ENCODE measurements around the gene SZRD1. TPM values are rescaled to one million over a fixed set of nuclear protein-coding genes. Genes with fewer than 3 reads are reported as not detected.

The SZRD1 gene
- total RNA-seq, 1 donor from 2014 or later: 119 TPM

DNA sequence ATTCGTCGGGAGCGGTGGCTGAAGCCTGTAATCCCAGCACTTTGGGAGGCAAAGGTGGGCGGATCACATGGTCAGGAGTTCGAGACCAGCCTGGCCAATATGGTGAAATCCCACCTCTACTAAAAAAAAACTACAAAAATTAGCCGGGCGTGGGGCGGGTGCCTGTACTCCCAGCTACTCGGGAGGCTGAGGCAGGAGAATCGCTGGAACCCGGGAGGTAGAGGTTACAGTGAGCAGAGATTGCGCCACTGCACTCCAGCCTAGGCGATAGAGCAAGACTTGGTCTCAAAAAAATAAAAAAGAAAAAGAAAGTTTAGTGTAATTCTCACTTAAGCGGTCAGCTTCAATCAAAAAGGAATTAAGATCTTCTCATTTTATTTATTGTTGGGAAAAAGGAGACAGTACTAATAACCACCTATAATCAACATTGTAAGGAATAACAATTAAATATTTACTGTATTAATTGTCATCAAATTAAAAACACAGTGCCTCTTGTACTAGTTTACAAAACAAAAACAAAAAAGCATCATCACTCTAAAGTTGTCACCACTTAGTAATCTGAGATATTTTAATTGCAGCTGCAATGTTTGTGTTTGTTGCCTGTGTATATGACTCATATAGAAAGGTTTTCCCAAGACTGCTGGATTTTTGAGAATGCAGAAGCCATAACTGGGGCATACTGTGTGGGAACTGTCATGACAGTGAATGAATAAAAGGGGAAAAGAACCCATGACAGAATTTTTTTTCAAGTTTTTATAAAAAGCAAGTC, 18.4 kb upstream of the SZRD1 start:
- Mint-ChIP-seq H3K4me3 (no peak overlapping the region), H3K36me3 (no peaks in the 10 kb centered on the region), H3K4me1 (peaks cover 21% of the 10 kb centered on the region), H3K27ac (peak overlapping the region; percentile 64), H3K9me3 (no peaks in the 10 kb centered on the region), H3K27me3 (ENCODE audit: low read depth) (no peaks in the 10 kb centered on the region)
- TF ChIP-seq, protein P1, sequence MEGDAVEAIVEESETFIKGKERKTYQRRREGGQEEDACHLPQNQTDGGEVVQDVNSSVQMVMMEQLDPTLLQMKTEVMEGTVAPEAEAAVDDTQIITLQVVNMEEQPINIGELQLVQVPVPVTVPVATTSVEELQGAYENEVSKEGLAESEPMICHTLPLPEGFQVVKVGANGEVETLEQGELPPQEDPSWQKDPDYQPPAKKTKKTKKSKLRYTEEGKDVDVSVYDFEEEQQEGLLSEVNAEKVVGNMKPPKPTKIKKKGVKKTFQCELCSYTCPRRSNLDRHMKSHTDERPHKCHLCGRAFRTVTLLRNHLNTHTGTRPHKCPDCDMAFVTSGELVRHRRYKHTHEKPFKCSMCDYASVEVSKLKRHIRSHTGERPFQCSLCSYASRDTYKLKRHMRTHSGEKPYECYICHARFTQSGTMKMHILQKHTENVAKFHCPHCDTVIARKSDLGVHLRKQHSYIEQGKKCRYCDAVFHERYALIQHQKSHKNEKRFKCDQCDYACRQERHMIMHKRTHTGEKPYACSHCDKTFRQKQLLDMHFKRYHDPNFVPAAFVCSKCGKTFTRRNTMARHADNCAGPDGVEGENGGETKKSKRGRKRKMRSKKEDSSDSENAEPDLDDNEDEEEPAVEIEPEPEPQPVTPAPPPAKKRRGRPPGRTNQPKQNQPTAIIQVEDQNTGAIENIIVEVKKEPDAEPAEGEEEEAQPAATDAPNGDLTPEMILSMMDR (IDR thresholded peaks at IDR 0.05; ENCODE audit: unreplicated experiment): no peak
- no peak for DNase-seq (ENCODE audit: low spot score in 2 of 2, unreplicated experiment in 2 of 2)

GRCh38 chr1:16349847-16350406, 17.1 kb upstream of the SZRD1 start:
- no peak for DNase-seq (ENCODE audit: low spot score in 2 of 2, unreplicated experiment in 2 of 2)
- Mint-ChIP-seq H3K9me3 (no peaks in the 10 kb centered on the region), H3K27me3 (ENCODE audit: low read depth) (no peaks in the 10 kb centered on the region), H3K36me3 (no peaks in the 10 kb centered on the region), H3K4me1 (peaks cover 21% of the 10 kb centered on the region), H3K4me3 (peak overlapping the region; percentile 17), H3K27ac (peak overlapping the region; percentile 78)
- TF ChIP-seq, protein P1 (IDR thresholded peaks at IDR 0.05; ENCODE audit: unreplicated experiment): no peak

- Mint-ChIP-seq H3K27me3 (ENCODE audit: low read depth) (no peaks in the 10 kb centered on the region), H3K9me3 (no peaks in the 10 kb centered on the region), H3K4me1 (peaks cover 21% of the 10 kb centered on the region), H3K4me3 (peak overlapping the region; percentile 97), H3K36me3 (no peaks in the 10 kb centered on the region), H3K27ac (peak overlapping the region; percentile 95)
- TF ChIP-seq, protein P1 (IDR thresholded peaks at IDR 0.05; ENCODE audit: unreplicated experiment): no peak
- DNase-seq (ENCODE audit: low spot score in 2 of 2, unreplicated experiment in 2 of 2): no peak
Observed at GRCh38 chr1:16351456-16351993, 15.5 kb upstream of the SZRD1 start.

DNA sequence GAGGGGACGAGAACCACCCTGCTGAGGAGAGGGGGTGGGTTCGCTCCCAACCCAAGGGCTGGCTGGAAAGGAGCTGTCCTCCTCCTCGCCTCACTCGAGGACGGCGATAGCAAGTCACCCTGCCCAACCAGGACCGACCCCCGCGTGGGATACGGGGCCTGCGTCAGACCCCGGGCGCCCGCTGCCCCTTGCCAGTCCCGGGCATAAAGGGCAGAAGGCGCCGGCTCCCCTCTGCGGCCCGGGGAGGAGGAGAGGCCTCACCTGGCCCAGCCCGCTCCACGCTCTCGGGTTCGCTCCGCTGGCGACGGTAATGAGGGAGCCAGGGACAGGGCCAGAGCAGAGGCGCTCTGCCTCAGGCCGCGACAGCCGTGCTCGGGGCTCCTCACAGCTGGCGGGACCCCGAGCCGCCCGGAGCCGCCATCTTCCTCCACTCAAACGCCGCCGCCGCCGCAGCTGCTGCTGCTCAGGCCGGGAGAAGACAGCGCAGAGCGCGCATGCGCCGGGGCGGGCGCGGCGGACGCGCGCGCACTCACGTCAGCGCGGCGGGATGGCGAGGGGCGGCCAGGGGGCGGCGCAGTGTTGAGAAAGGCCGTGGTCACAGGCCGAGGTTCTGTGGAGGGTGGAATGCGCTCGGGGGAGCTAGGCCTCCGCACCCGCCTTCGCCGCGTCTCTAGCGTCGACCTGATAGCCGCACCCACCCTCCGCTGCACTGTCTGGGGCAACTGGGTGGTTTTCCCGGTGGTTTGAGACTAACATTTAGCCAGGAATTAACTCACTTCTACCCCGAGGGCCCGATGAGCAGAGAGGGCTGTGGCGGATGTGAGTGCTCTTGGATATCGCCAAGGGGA, 14.8 kb upstream of the SZRD1 start, which contains the start of gene FBXO42:
Gene FBXO42 (minus strand): TSS at position 487 of the 848 bp plus-strand sequence. CDS start 37,062 bp downstream, outside the sequence.
- H3K9me3 Mint-ChIP-seq: no peaks in the 10 kb centered on the region

More for the DNA sequence above, 14.8 kb upstream of the SZRD1 start, which contains the start of gene FBXO42:
- Mint-ChIP-seq H3K27me3 (ENCODE audit: low read depth) (no peaks in the 10 kb centered on the region), H3K4me3 (peak within 1 kb of the TSS; percentile 97), H3K36me3 (no peaks in the 10 kb centered on the region), H3K4me1 (peaks cover 21% of the 10 kb centered on the region), H3K27ac (peak within 1 kb of the TSS; percentile 96)
- TF ChIP-seq, protein P1 (IDR thresholded peaks at IDR 0.05; ENCODE audit: unreplicated experiment): peak; percentile 19
- DNase-seq (ENCODE audit: low spot score in 2 of 2, unreplicated experiment in 2 of 2): peak; percentile 88 to 97

All from mesothelial cell of epicardium (in vitro differentiated cells).